Astrocyte of the cerebellum (primary cell): ENCODE data around the gene STXBP4.

Experiments
- DNase-seq: peaks from one replicate; pipeline ENCODE4 v3.0.0-alpha.2; 2011; ENCODE audit warnings: low read depth
- H3K4me3 ChIP-seq: 2 replicates; pipeline ENCODE4 v1.5.1; 2011; ENCODE audit warnings: mild to moderate bottlenecking, low read depth, low read length, moderate library complexity
- CTCF ChIP-seq: IDR thresholded peaks from 2 replicates; pipeline ENCODE4 v1.5.1; 2012; ENCODE audit warnings: low read length, low read depth, moderate library complexity, mild to moderate bottlenecking; ENCODE audit errors: missing control alignments
- in situ Hi-C: cut with HindIII; loops from 2 replicates; pipeline ENCODE4 v1.10.0; 2017; ENCODE audit warnings: low sequenced_read_pairs

The STXBP4 gene

GRCh38 chr17:54933921-54934320 lies 34.6 kb upstream of the STXBP4 start:
- no peak for DNase-seq
- in situ Hi-C loops = no loop called here
- H3K4me3 ChIP-seq = no peak overlapping the region
- no peak for TF ChIP-seq CTCF

DNA sequence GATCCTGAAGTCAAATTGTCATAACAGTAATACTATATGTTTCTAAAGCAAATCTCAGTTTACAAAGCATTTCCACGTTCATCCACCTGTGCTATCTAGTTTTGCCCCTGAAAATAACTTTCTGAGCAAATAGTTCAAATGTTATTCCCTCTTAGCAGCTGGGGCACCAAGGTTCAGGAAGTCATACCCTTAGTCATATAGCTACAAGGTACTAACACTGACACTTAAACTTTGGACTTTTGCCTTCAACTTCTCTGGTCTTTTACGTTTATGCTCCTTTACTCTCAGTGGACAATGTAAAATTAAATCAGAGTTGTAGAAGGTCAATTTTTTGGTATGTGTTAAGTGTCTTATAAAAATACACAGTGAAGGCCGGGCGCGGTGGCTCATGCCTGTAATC lies 33.1 kb upstream of the STXBP4 start:
- DNase-seq = no peak
- in situ Hi-C loops = no loop called here
- no peak for TF ChIP-seq CTCF
- no peak overlapping the region for H3K4me3 ChIP-seq

- no peak for DNase-seq
- no peak overlapping the region for H3K4me3 ChIP-seq
- TF ChIP-seq CTCF = no peak
- in situ Hi-C loops = no loop called here
Measured at GRCh38 chr17:54937018-54937417, 31.5 kb upstream of the STXBP4 start.

DNA sequence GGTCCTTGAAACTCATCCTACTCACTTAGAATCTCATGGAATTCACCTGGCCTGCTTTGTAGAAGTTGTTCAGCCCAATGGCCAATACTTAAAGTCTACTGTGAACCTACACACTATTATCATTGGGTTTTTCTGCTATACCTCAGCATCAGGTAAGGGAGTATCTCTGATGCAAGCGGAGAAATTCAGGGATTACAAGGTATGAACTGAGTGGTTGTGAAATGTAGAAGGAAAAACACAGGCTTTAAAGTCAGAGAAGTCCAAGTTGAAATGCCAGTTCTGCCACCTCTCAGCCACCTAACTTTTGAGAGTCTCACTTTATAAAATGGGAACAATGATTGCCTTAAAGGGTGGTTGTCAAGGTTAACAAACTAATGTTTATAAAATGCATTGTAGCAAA lies 31.1 kb upstream of the STXBP4 start:
- no peak for TF ChIP-seq CTCF
- DNase-seq = no peak
- in situ Hi-C loops = no loop called here
- H3K4me3 ChIP-seq = no peak overlapping the region

GRCh38 chr17:54941285-54941684 lies 27.3 kb upstream of the STXBP4 start:
- DNase-seq = no peak
- no peak for TF ChIP-seq CTCF
- in situ Hi-C loops = no loop called here
- H3K4me3 ChIP-seq = no peak overlapping the region

GRCh38 chr17:54944796-54945195 lies 23.8 kb upstream of the STXBP4 start:
- no peak for TF ChIP-seq CTCF
- in situ Hi-C loops = no loop called here
- H3K4me3 ChIP-seq = no peak overlapping the region
- no peak for DNase-seq

GRCh38 chr17:54945231-54945630 lies 23.3 kb upstream of the STXBP4 start:
- DNase-seq = no peak
- no peak overlapping the region for H3K4me3 ChIP-seq
- TF ChIP-seq CTCF = no peak
- in situ Hi-C loops = no loop called here
